Measurements from ENCODE around the gene TAP1. TPM values are rescaled to one million over a fixed set of nuclear protein-coding genes. Genes with fewer than 3 reads are reported as not detected.
A peak's percentile ranks its signal among the peaks of the same experiment; 100 is the strongest.

The TAP1 gene, protein sequence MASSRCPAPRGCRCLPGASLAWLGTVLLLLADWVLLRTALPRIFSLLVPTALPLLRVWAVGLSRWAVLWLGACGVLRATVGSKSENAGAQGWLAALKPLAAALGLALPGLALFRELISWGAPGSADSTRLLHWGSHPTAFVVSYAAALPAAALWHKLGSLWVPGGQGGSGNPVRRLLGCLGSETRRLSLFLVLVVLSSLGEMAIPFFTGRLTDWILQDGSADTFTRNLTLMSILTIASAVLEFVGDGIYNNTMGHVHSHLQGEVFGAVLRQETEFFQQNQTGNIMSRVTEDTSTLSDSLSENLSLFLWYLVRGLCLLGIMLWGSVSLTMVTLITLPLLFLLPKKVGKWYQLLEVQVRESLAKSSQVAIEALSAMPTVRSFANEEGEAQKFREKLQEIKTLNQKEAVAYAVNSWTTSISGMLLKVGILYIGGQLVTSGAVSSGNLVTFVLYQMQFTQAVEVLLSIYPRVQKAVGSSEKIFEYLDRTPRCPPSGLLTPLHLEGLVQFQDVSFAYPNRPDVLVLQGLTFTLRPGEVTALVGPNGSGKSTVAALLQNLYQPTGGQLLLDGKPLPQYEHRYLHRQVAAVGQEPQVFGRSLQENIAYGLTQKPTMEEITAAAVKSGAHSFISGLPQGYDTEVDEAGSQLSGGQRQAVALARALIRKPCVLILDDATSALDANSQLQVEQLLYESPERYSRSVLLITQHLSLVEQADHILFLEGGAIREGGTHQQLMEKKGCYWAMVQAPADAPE
- total RNA-seq, result 10 to 100 TPM; 24.6 to 41.8 (median 26.5) TPM

DNA sequence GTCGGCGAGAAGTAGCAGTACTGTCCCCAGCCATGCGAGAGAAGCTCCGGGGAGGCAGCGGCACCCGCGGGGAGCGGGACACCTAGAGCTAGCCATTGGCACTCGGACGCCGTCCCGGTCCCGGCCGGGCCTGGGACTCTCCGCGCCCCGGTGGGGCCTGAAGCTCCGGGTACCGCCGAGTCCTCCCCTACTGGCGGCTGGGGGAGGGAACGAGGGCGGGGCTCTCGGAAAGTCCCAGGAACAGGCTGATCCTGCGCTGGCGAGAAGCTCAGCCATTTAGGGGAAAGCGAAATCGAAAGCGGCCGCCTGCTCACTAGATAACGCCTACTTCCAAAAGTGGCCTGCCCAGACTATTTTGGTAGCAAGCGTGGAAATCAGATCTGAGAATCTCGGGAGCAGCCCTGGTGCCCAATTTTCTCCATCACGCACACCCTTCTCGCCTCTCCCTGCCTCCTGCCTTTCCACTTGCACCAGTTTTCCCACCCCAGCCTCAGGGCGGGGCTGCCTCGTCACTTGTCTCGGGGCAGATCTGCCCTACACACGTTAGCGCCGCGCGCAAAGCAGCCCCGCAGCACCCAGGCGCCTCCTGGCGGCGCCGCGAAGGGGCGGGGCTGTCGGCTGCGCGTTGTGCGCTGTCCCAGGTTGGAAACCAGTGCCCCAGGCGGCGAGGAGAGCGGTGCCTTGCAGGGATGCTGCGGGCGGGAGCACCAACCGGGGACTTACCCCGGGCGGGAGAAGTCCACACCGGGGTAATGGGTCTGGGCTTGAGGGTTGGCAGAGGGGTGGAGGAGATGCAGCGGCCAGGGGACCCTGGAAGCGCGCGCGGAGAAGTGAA is at the start of gene TAP1, which contains the start of gene PSMB9:
Gene TAP1 (minus strand): TSS at position 164 of the 835 bp plus-strand sequence. CDS start 68 bp downstream, at position 96.
Gene PSMB9 (plus strand): TSS at position 652 of the 835 bp plus-strand sequence. CDS start 38 bp downstream, at position 690.
- peak within 1 kb of the TSS; percentile 91 to 99 (median 98) for H3K27ac ChIP-seq
- TF ChIP-seq EP300 (IDR thresholded peaks at IDR 0.05), result no peak
- TF ChIP-seq POLR2A (IDR thresholded peaks at IDR 0.05), result peak; percentile 90 to 93
- TF ChIP-seq, protein P1, sequence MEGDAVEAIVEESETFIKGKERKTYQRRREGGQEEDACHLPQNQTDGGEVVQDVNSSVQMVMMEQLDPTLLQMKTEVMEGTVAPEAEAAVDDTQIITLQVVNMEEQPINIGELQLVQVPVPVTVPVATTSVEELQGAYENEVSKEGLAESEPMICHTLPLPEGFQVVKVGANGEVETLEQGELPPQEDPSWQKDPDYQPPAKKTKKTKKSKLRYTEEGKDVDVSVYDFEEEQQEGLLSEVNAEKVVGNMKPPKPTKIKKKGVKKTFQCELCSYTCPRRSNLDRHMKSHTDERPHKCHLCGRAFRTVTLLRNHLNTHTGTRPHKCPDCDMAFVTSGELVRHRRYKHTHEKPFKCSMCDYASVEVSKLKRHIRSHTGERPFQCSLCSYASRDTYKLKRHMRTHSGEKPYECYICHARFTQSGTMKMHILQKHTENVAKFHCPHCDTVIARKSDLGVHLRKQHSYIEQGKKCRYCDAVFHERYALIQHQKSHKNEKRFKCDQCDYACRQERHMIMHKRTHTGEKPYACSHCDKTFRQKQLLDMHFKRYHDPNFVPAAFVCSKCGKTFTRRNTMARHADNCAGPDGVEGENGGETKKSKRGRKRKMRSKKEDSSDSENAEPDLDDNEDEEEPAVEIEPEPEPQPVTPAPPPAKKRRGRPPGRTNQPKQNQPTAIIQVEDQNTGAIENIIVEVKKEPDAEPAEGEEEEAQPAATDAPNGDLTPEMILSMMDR (IDR thresholded peaks at IDR 0.05), result peak; percentile 73 to 92 (median 86)
- peak; percentile 92 for TF ChIP-seq POLR2AphosphoS5 (IDR thresholded peaks at IDR 0.05)
- H3K4me1 ChIP-seq, result peaks cover 3 to 46% (median 20%) of the 10 kb centered on the region in 3 donors
- H3K36me3 ChIP-seq, result peaks cover 0 to 43% of the 10 kb centered on the region in 2 donors
- ATAC-seq, result peak; percentile 95
- 0% methylated on average over 7 of the region's 68 CpGs; no CpG with 5 or more reads in 1 of the 2 donors for WGBS, 2 donors (ENCODE audit: low coverage in 1 of 2)
- peak within 1 kb of the TSS; percentile 83 to 85 for H3K4me3 ChIP-seq
- H3K9me3 ChIP-seq, result no peaks in the 10 kb centered on the region
- H3K27me3 ChIP-seq, result no peaks in the 10 kb centered on the region

DNA sequence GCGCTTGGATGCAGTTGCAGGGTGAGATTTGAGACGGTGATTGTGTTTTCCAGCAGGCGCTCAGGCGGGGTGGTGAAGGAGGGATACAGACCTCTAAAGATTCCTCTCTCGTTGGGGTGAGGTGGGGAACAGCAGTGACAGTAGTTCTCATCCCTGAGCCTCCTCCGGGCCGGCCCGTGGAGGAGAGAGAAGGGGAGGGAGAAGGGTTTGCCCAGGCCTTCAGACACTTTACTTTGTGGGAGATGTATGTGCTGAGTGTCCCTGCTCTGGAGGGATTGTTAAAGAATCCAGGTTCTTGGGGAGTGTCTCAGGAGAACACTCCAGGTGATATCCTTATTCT is 41.5 kb upstream of the TAP1 start:
- TF ChIP-seq POLR2A (IDR thresholded peaks at IDR 0.05) (no peak), EP300 (IDR thresholded peaks at IDR 0.05) (no peak), POLR2AphosphoS5 (IDR thresholded peaks at IDR 0.05) (no peak)
- Histone ChIP-seq H3K36me3 (no peaks in the 10 kb centered on the region), H3K4me3 (peak overlapping the region; percentile 69 to 74), H3K4me1 (peaks cover 0 to 24% (median 9%) of the 10 kb centered on the region in 3 donors), H3K27me3 (no peaks in the 10 kb centered on the region), H3K9me3 (no peaks in the 10 kb centered on the region), H3K27ac (peak overlapping the region; percentile 68 to 96 (median 88))
- ATAC-seq, result peak; percentile 27
- WGBS, 2 donors (ENCODE audit: low coverage in 1 of 2), result 0 to 1% methylated on average over 7 to 8 of the region's 8 CpGs

DNA sequence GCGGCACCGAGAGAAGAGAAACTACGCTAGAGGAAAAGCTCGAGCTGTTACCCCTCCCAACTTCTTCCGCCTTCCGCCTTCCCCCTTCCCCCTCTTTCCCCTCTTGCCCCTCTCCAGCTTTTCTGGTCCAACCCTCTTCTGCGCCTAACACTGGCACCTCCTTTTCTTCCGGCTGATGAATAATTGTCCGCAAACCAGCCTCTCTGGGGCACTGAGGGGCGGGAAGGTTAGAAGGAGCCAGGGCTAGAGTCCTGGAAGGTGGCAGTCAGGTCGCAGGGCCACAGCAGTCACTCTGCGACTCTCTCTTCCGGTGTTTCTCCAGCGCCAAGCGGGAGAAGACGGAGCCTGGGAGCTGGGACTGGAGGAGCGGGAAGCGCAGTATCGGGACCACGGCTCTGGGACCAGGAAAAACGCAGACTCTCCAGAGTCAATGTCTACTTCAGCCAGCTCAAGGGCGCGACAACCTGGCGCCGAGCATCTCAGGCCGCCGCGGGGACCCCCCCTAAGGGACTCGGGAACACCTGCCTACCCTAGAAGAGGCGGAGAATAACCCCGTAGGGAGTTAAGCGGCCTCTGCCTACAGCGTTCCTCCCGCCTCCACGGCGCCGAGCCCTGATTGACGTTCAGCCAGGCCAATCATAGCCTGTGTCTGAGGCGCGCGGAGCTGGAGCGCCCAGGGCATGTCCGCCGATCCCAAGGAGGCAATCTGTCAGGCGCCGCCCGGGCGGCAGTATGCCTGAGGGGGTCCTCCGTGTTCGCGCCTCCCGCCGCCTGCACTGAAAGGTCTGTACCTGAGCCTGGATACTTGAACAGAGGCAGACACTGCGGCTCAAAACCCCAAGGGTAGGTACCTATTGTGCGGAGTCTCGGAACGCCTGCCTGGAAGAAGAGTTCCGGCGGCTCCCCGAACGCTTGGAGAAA is 40.8 kb upstream of the TAP1 start:
- TF ChIP-seq, protein P1 (IDR thresholded peaks at IDR 0.05), result no peak
- TF ChIP-seq POLR2AphosphoS5 (IDR thresholded peaks at IDR 0.05) (peak; percentile 34), POLR2A (IDR thresholded peaks at IDR 0.05) (peak in 1 of 2 donors; percentile 39)
- WGBS, 2 donors (ENCODE audit: low coverage in 1 of 2), result 0% methylated on average over 13 to 17 of the region's 61 CpGs
- H3K4me3 ChIP-seq, result peak overlapping the region; percentile 69 to 74
- peak; percentile 99 for ATAC-seq
- no peaks in the 10 kb centered on the region for H3K9me3 ChIP-seq
- no peaks in the 10 kb centered on the region for H3K27me3 ChIP-seq
- H3K27ac ChIP-seq, result peak overlapping the region; percentile 68 to 96 (median 88)
- H3K4me1 ChIP-seq, result peaks cover 0 to 24% (median 9%) of the 10 kb centered on the region in 3 donors
- H3K36me3 ChIP-seq, result no peaks in the 10 kb centered on the region

DNA sequence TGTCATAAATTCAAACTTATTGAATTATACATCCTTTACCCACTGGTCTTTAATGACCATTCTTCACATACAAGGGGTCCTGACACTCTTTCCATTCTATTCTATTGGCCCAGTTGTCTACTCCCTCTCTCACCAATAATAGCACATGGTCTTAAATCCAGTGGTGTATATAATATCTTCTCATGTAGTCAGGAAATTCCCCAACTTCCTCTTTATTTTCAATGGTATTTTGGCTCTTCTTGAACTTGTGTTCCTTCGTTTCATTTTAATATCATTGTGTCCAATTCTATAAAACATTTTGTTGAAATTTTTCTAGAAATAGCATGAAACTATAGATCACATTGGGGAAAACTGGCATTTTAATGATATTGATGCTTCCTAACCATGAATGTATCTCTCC is 37.3 kb upstream of the TAP1 start:
- H3K4me1 ChIP-seq, result peaks cover 0 to 32% (median 18%) of the 10 kb centered on the region in 3 donors
- 46 to 55% methylated on average over 1 of the region's 1 CpG for WGBS, 2 donors (ENCODE audit: low coverage in 1 of 2)
- no peak overlapping the region for H3K27ac ChIP-seq
- no peak overlapping the region for H3K4me3 ChIP-seq
- TF ChIP-seq EP300 (IDR thresholded peaks at IDR 0.05), result no peak
- TF ChIP-seq POLR2A (IDR thresholded peaks at IDR 0.05), result no peak
- TF ChIP-seq, protein P1 (IDR thresholded peaks at IDR 0.05), result no peak
- TF ChIP-seq POLR2AphosphoS5 (IDR thresholded peaks at IDR 0.05), result no peak
- no peaks in the 10 kb centered on the region for H3K9me3 ChIP-seq
- no peaks in the 10 kb centered on the region for H3K36me3 ChIP-seq
- no peak for ATAC-seq
- H3K27me3 ChIP-seq, result no peaks in the 10 kb centered on the region
